ENCODE results near the gene C10orf120.

Gene C10orf120

GRCh38 chr10:122675278-122675677 lies 24.4 kb downstream of the C10orf120 start:
- no peaks in the 10 kb centered on the region for H3K27me3 ChIP-seq (ENCODE audit: control insufficient read depth, insufficient read depth, low read length, poor library complexity, severe bottlenecking)
- no peaks in the 10 kb centered on the region for H3K9me3 ChIP-seq (ENCODE audit: control insufficient read depth, low read length)
- H3K4me1 ChIP-seq (ENCODE audit: control insufficient read depth, insufficient read depth, low read length): no peaks in the 10 kb centered on the region
- H3K36me3 ChIP-seq (ENCODE audit: control insufficient read depth, insufficient read depth, low read length): no peaks in the 10 kb centered on the region
- H3K4me3 ChIP-seq (ENCODE audit: insufficient read depth, low read depth, low read length): no peak overlapping the region
- H3K27ac ChIP-seq (ENCODE audit: insufficient read depth, low read depth, low read length, poor library complexity, severe bottlenecking): no peak overlapping the region
- 91% methylated on average over 2 of the region's 2 CpGs for WGBS, 2 experiments

GRCh38 chr10:122674781-122675180 lies 24.9 kb downstream of the C10orf120 start:
- Histone ChIP-seq H3K4me3 (ENCODE audit: insufficient read depth, low read depth, low read length) (no peak overlapping the region), H3K9me3 (ENCODE audit: control insufficient read depth, low read length) (no peaks in the 10 kb centered on the region), H3K27ac (ENCODE audit: insufficient read depth, low read depth, low read length, poor library complexity, severe bottlenecking) (no peak overlapping the region), H3K36me3 (ENCODE audit: control insufficient read depth, insufficient read depth, low read length) (no peaks in the 10 kb centered on the region), H3K27me3 (ENCODE audit: control insufficient read depth, insufficient read depth, low read length, poor library complexity, severe bottlenecking) (no peaks in the 10 kb centered on the region), H3K4me1 (ENCODE audit: control insufficient read depth, insufficient read depth, low read length) (no peaks in the 10 kb centered on the region)
- 90 to 95% methylated on average over 8 of the region's 8 CpGs for WGBS, 2 experiments

- H3K36me3 ChIP-seq (ENCODE audit: control insufficient read depth, insufficient read depth, low read length): no peaks in the 10 kb centered on the region
- H3K27ac ChIP-seq (ENCODE audit: insufficient read depth, low read depth, low read length, poor library complexity, severe bottlenecking): no peak overlapping the region
- no peaks in the 10 kb centered on the region for H3K4me1 ChIP-seq (ENCODE audit: control insufficient read depth, insufficient read depth, low read length)
- 88 to 95% methylated on average over 5 of the region's 5 CpGs for WGBS, 2 experiments
- H3K4me3 ChIP-seq (ENCODE audit: insufficient read depth, low read depth, low read length): no peak overlapping the region
- no peaks in the 10 kb centered on the region for H3K27me3 ChIP-seq (ENCODE audit: control insufficient read depth, insufficient read depth, low read length, poor library complexity, severe bottlenecking)
- H3K9me3 ChIP-seq (ENCODE audit: control insufficient read depth, low read length): no peaks in the 10 kb centered on the region
Measured at GRCh38 chr10:122673731-122674130, 25.9 kb downstream of the C10orf120 start.

- Histone ChIP-seq H3K27ac (ENCODE audit: insufficient read depth, low read depth, low read length, poor library complexity, severe bottlenecking) (no peak overlapping the region), H3K4me3 (ENCODE audit: insufficient read depth, low read depth, low read length) (no peak overlapping the region), H3K9me3 (ENCODE audit: control insufficient read depth, low read length) (no peaks in the 10 kb centered on the region), H3K27me3 (ENCODE audit: control insufficient read depth, insufficient read depth, low read length, poor library complexity, severe bottlenecking) (no peaks in the 10 kb centered on the region), H3K36me3 (ENCODE audit: control insufficient read depth, insufficient read depth, low read length) (no peaks in the 10 kb centered on the region), H3K4me1 (ENCODE audit: control insufficient read depth, insufficient read depth, low read length) (no peaks in the 10 kb centered on the region)
- WGBS, 2 experiments: 87 to 88% methylated on average over 6 of the region's 6 CpGs
Measured at GRCh38 chr10:122673269-122673668, 26.4 kb downstream of the C10orf120 start.

DNA sequence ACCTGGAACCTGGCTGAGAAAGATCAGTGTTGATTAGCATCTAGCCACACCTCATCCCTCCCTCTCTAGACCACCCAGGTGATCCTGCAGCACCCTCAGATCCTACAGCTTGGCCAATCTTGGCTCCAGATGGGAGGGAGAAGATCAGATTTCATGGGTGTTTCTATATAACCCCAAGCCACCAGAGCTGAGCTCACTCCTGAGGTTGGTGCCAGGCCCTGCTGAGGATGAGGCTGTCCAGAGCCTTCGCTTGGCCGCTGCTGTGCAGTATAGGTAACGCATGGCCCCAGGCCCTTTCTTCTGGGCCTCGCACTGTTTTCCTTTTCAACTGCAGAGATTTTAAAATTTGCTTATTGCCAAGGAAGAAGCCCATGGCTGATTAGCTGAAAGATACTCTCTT lies 27.0 kb downstream of the C10orf120 start:
- no peaks in the 10 kb centered on the region for H3K4me1 ChIP-seq (ENCODE audit: control insufficient read depth, insufficient read depth, low read length)
- no peaks in the 10 kb centered on the region for H3K9me3 ChIP-seq (ENCODE audit: control insufficient read depth, low read length)
- H3K4me3 ChIP-seq (ENCODE audit: insufficient read depth, low read depth, low read length): no peak overlapping the region
- H3K36me3 ChIP-seq (ENCODE audit: control insufficient read depth, insufficient read depth, low read length): no peaks in the 10 kb centered on the region
- H3K27ac ChIP-seq (ENCODE audit: insufficient read depth, low read depth, low read length, poor library complexity, severe bottlenecking): no peak overlapping the region
- 92 to 93% methylated on average over 4 of the region's 4 CpGs for WGBS, 2 experiments
- no peaks in the 10 kb centered on the region for H3K27me3 ChIP-seq (ENCODE audit: control insufficient read depth, insufficient read depth, low read length, poor library complexity, severe bottlenecking)

DNA sequence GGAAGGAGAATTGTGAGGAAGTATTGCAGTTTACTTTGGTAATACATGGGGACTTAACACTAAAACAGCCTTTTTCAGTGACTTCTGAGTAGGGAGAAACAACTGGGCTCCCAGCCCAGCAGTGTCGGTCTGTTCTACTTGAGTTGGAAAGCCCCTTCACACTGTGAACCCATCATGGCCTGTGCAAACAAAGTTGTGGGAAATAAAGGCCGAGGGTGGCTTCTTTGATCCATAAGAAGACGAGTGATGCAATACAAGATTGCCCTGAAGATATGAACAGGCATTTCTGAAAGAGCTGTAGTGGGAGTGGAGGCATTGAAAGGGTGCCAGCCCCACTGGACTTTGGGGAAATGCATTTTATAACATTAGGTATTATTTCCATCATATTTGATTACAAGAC lies 28.3 kb downstream of the C10orf120 start:
- H3K9me3 ChIP-seq (ENCODE audit: control insufficient read depth, low read length): no peaks in the 10 kb centered on the region
- WGBS, 2 experiments: 87 to 91% methylated on average over 3 of the region's 3 CpGs
- no peak overlapping the region for H3K27ac ChIP-seq (ENCODE audit: insufficient read depth, low read depth, low read length, poor library complexity, severe bottlenecking)
- H3K4me1 ChIP-seq (ENCODE audit: control insufficient read depth, insufficient read depth, low read length): no peaks in the 10 kb centered on the region
- H3K27me3 ChIP-seq (ENCODE audit: control insufficient read depth, insufficient read depth, low read length, poor library complexity, severe bottlenecking): no peaks in the 10 kb centered on the region
- H3K36me3 ChIP-seq (ENCODE audit: control insufficient read depth, insufficient read depth, low read length): no peaks in the 10 kb centered on the region
- H3K4me3 ChIP-seq (ENCODE audit: insufficient read depth, low read depth, low read length): no peak overlapping the region

- no peak overlapping the region for H3K4me3 ChIP-seq (ENCODE audit: insufficient read depth, low read depth, low read length)
- no peak overlapping the region for H3K27ac ChIP-seq (ENCODE audit: insufficient read depth, low read depth, low read length, poor library complexity, severe bottlenecking)
- 73 to 77% methylated on average over 2 of the region's 2 CpGs for WGBS, 2 experiments
- no peaks in the 10 kb centered on the region for H3K4me1 ChIP-seq (ENCODE audit: control insufficient read depth, insufficient read depth, low read length)
- H3K27me3 ChIP-seq (ENCODE audit: control insufficient read depth, insufficient read depth, low read length, poor library complexity, severe bottlenecking): no peaks in the 10 kb centered on the region
- no peaks in the 10 kb centered on the region for H3K9me3 ChIP-seq (ENCODE audit: control insufficient read depth, low read length)
- H3K36me3 ChIP-seq (ENCODE audit: control insufficient read depth, insufficient read depth, low read length): no peaks in the 10 kb centered on the region
Measured at GRCh38 chr10:122669842-122670241, 29.8 kb downstream of the C10orf120 start.

DNA sequence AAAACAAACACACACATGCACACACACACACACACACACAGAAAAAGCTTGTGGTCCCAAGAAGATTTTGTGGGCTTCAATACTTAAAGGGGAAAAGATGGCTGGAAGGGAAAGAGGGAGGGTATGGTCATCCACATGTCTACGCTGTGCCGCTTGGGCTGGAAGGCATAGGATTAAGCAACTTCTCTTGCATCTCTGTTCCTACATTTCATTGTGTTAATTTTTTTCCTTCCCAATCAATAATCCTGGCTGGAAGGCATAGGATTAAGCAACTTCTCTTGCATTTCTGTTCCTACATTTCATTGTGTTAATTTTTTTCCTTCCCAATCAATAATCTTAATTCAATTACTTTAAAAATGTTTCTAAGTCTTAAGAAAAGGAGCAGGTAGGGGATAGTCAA lies 30.6 kb downstream of the C10orf120 start:
- 86 to 91% methylated on average over 2 of the region's 2 CpGs for WGBS, 2 experiments
- no peaks in the 10 kb centered on the region for H3K27me3 ChIP-seq (ENCODE audit: control insufficient read depth, insufficient read depth, low read length, poor library complexity, severe bottlenecking)
- H3K36me3 ChIP-seq (ENCODE audit: control insufficient read depth, insufficient read depth, low read length): no peaks in the 10 kb centered on the region
- H3K4me1 ChIP-seq (ENCODE audit: control insufficient read depth, insufficient read depth, low read length): no peaks in the 10 kb centered on the region
- no peaks in the 10 kb centered on the region for H3K9me3 ChIP-seq (ENCODE audit: control insufficient read depth, low read length)
- H3K4me3 ChIP-seq (ENCODE audit: insufficient read depth, low read depth, low read length): no peak overlapping the region
- H3K27ac ChIP-seq (ENCODE audit: insufficient read depth, low read depth, low read length, poor library complexity, severe bottlenecking): no peak overlapping the region

- H3K27ac ChIP-seq (ENCODE audit: insufficient read depth, low read depth, low read length, poor library complexity, severe bottlenecking): no peak overlapping the region
- H3K27me3 ChIP-seq (ENCODE audit: control insufficient read depth, insufficient read depth, low read length, poor library complexity, severe bottlenecking): no peaks in the 10 kb centered on the region
- no peaks in the 10 kb centered on the region for H3K9me3 ChIP-seq (ENCODE audit: control insufficient read depth, low read length)
- H3K4me3 ChIP-seq (ENCODE audit: insufficient read depth, low read depth, low read length): no peak overlapping the region
- 85 to 93% methylated on average over 4 of the region's 4 CpGs for WGBS, 2 experiments
- H3K4me1 ChIP-seq (ENCODE audit: control insufficient read depth, insufficient read depth, low read length): no peaks in the 10 kb centered on the region
- H3K36me3 ChIP-seq (ENCODE audit: control insufficient read depth, insufficient read depth, low read length): no peaks in the 10 kb centered on the region
Measured at GRCh38 chr10:122665946-122666345, 33.7 kb downstream of the C10orf120 start.

DNA sequence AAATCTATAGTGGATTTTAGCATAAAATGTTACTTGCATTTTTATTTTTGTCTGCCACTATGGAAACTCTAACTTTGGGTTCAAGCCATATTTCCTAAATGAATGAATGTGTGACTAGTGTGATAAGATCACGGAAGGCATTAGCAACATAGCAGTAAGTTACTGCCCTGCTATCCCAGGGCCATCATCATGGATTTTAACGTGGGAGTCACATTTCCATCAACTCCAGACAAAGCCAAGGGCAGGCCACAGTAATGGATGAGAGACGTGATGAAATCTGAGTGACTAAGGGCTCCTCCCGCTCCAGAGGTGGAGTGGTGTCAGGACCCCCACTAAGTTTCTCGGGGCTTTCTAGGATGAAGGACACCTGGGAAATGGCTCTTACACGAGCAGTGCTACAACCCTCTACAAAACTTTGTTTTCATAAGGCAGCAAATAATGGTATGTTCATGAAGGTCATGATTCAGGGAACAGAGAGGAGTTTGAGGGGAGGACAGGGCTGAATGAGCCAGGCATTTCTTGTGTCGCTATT lies 34.3 kb downstream of the C10orf120 start:
- WGBS, 2 experiments: 86 to 88% methylated on average over 7 of the region's 7 CpGs
- H3K27ac ChIP-seq (ENCODE audit: insufficient read depth, low read depth, low read length, poor library complexity, severe bottlenecking): no peak overlapping the region
- H3K9me3 ChIP-seq (ENCODE audit: control insufficient read depth, low read length): no peaks in the 10 kb centered on the region
- no peak overlapping the region for H3K4me3 ChIP-seq (ENCODE audit: insufficient read depth, low read depth, low read length)
- no peaks in the 10 kb centered on the region for H3K4me1 ChIP-seq (ENCODE audit: control insufficient read depth, insufficient read depth, low read length)
- no peaks in the 10 kb centered on the region for H3K27me3 ChIP-seq (ENCODE audit: control insufficient read depth, insufficient read depth, low read length, poor library complexity, severe bottlenecking)
- H3K36me3 ChIP-seq (ENCODE audit: control insufficient read depth, insufficient read depth, low read length): no peaks in the 10 kb centered on the region

- Histone ChIP-seq H3K9me3 (ENCODE audit: control insufficient read depth, low read length) (no peaks in the 10 kb centered on the region), H3K4me3 (ENCODE audit: insufficient read depth, low read depth, low read length) (no peak overlapping the region), H3K36me3 (ENCODE audit: control insufficient read depth, insufficient read depth, low read length) (no peaks in the 10 kb centered on the region), H3K27ac (ENCODE audit: insufficient read depth, low read depth, low read length, poor library complexity, severe bottlenecking) (no peak overlapping the region), H3K27me3 (ENCODE audit: control insufficient read depth, insufficient read depth, low read length, poor library complexity, severe bottlenecking) (no peaks in the 10 kb centered on the region), H3K4me1 (ENCODE audit: control insufficient read depth, insufficient read depth, low read length) (no peaks in the 10 kb centered on the region)
- 89 to 96% methylated on average over 8 of the region's 8 CpGs for WGBS, 2 experiments
Measured at GRCh38 chr10:122664501-122664900, 35.1 kb downstream of the C10orf120 start.
